Nephron progenitor cell (in vitro differentiated cells): Measurements from ENCODE around the gene TMIGD1.

Experiments
- DNase-seq: peaks from one replicate; pipeline ENCODE4 v3.0.0; 2021
- H3K27ac Mint-ChIP-seq: 2 replicates; pipeline ENCODE4 v1.8.0; 2021; ENCODE audit warnings: mild to moderate bottlenecking, moderate library complexity, mixed read lengths
- H3K27me3 Mint-ChIP-seq: 2 replicates; pipeline ENCODE4 v1.8.0; 2021; ENCODE audit warnings: mild to moderate bottlenecking, low read depth, mixed read lengths; ENCODE audit not compliant: poor library complexity
- H3K36me3 Mint-ChIP-seq: 2 replicates; pipeline ENCODE4 v1.8.0; 2021; ENCODE audit warnings: low read depth, mixed read lengths
- H3K4me1 Mint-ChIP-seq: 2 replicates; pipeline ENCODE4 v1.8.0; 2021; ENCODE audit warnings: mixed read lengths
- H3K4me3 Mint-ChIP-seq: 2 replicates; pipeline ENCODE4 v1.8.0; 2021; ENCODE audit warnings: mild to moderate bottlenecking, moderate library complexity, mixed read lengths
- H3K9me3 Mint-ChIP-seq: 2 replicates; pipeline ENCODE4 v1.8.0; 2021; ENCODE audit warnings: mild to moderate bottlenecking, moderate library complexity, mixed read lengths
- CTCF ChIP-seq: fragments of 200-600 bp; sonication (generic); IDR thresholded peaks from 2 replicates; pipeline ENCODE4 v1.5.0; 2021; ENCODE audit warnings: antibody characterized with exemption

TMIGD1 gene

DNA sequence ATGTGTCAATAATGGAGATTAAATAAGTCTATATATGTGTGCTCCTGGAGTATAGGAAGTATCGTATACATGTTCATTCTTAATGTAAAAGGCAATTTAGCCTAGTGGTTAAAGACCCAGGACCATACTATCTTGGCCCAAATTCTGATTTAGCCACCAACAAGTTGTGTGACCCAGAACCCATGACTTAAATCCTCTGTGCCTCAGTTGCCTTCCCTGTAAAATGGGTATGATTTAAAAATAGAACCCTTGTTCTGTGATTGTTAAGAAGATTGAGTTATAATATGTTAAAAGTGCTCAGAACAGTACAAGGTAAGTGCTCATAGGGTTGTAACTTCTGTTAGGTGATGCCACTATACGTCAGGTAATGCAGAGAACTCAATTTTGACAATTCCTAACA lies 23.3 kb downstream of the TMIGD1 start:
- Mint-ChIP-seq H3K4me3 (no peak overlapping the region), H3K27me3 (peaks cover 10% of the 10 kb centered on the region), H3K9me3 (no peaks in the 10 kb centered on the region), H3K4me1 (peaks cover 9% of the 10 kb centered on the region), H3K36me3 (no peaks in the 10 kb centered on the region), H3K27ac (no peak overlapping the region)
- DNase-seq, result no peak
- TF ChIP-seq CTCF, result no peak

- H3K27ac Mint-ChIP-seq, result no peak overlapping the region
- TF ChIP-seq CTCF, result no peak
- no peak overlapping the region for H3K4me3 Mint-ChIP-seq
- no peaks in the 10 kb centered on the region for H3K36me3 Mint-ChIP-seq
- H3K9me3 Mint-ChIP-seq, result no peaks in the 10 kb centered on the region
- peaks cover 5% of the 10 kb centered on the region for H3K4me1 Mint-ChIP-seq
- no peak for DNase-seq
- H3K27me3 Mint-ChIP-seq, result peaks cover 7% of the 10 kb centered on the region
Observed at GRCh38 chr17:30309591-30309990, 24.3 kb downstream of the TMIGD1 start.

GRCh38 chr17:30308406-30308805 lies 25.5 kb downstream of the TMIGD1 start:
- Mint-ChIP-seq H3K9me3 (no peaks in the 10 kb centered on the region), H3K27me3 (peaks cover 10% of the 10 kb centered on the region), H3K4me1 (peaks cover 5% of the 10 kb centered on the region), H3K36me3 (no peaks in the 10 kb centered on the region), H3K27ac (no peak overlapping the region), H3K4me3 (no peak overlapping the region)
- no peak for TF ChIP-seq CTCF
- no peak for DNase-seq

DNA sequence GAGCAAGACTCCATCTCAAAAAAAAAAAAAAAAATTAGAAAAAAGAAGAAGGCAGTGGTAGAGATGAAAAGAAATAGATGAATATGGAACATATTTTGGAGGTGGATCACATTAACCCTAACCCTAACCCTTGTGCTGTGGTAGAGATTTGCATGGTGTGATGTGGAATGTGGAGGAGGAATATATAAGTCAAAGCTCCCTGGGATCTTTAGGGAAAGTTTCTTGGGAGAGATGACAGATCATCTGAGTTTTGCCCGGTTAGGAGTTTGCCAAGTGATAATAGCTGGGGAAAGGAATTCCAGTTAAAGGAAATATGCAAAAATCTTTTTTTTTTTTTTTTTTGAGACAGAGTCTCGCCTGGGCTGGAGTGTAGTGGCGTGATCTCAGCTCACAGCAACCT lies 29.1 kb downstream of the TMIGD1 start:
- Mint-ChIP-seq H3K27ac (no peak overlapping the region), H3K27me3 (peaks cover 10% of the 10 kb centered on the region), H3K36me3 (no peaks in the 10 kb centered on the region), H3K4me1 (peaks cover 5% of the 10 kb centered on the region), H3K9me3 (peaks cover 11% of the 10 kb centered on the region), H3K4me3 (no peak overlapping the region)
- no peak for DNase-seq
- no peak for TF ChIP-seq CTCF

DNA sequence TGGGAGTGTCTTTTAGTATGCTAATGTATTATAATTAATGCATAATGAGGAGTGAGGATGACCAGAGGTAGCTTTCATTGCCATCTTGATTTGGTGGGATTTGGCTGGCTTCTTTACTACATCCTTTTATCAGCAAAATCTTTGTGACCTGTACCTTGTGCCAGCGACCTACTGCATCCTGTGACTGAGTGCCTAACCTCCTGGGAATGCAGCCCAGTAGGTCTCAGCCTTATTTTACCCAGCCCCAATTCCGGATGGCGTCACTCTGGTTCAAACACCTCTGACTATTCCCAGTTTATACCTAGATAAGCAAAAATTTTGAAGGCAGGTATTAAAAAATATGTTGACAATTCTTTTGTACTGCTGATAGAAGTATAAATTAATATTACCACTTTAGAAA lies 31.6 kb downstream of the TMIGD1 start:
- H3K4me1 Mint-ChIP-seq, result peaks cover 5% of the 10 kb centered on the region
- no peak for TF ChIP-seq CTCF

DNA sequence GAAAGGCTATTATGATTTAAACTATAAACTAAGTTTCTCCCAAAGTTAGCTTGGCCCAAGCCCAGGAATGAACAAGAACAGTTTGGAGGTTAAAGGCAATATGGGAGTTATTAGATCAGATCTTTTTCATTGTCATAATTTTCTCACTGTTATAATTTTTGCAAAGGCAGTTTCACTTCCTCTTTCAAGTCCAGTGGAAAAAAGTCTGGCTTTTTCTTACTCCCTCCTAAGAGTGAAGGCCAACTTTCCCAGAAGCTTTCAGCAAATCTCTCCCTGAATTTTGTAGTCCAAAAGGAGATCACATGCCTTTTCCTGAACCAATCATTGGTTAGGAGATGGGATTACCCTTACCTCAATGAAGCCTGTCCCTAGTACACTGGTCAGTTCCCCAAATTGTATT lies 33.0 kb downstream of the TMIGD1 start:
- peaks cover 13% of the 10 kb centered on the region for H3K9me3 Mint-ChIP-seq
- H3K36me3 Mint-ChIP-seq, result no peaks in the 10 kb centered on the region
- H3K27ac Mint-ChIP-seq, result no peak overlapping the region

More for the DNA sequence above, 31.6 kb downstream of the TMIGD1 start:
- no peak overlapping the region for H3K27ac Mint-ChIP-seq
- H3K36me3 Mint-ChIP-seq, result no peaks in the 10 kb centered on the region
- H3K27me3 Mint-ChIP-seq, result peaks cover 12% of the 10 kb centered on the region
- H3K4me3 Mint-ChIP-seq, result no peak overlapping the region
- DNase-seq, result no peak
- peaks cover 13% of the 10 kb centered on the region for H3K9me3 Mint-ChIP-seq

More for the DNA sequence above, 33.0 kb downstream of the TMIGD1 start:
- Mint-ChIP-seq H3K4me3 (no peak overlapping the region), H3K27me3 (peaks cover 8% of the 10 kb centered on the region), H3K4me1 (peaks cover 3% of the 10 kb centered on the region)
- no peak for TF ChIP-seq CTCF
- no peak for DNase-seq
